ENCODE results near the gene POC1A.
A peak's percentile ranks its signal among the peaks of the same experiment; 100 is the strongest.

Gene POC1A

GRCh38 chr3:52154135-52155094 is at the start of gene POC1A:
Gene POC1A (minus strand): TSS chr3:52154423. CDS start chr3:52154372, 51 bp downstream.
- DNase-seq, result peak; percentile 88

- no peak for DNase-seq
Observed at GRCh38 chr3:52203701-52204100, 49.5 kb upstream of the POC1A start.

GRCh38 chr3:52202384-52203077 is 48.3 kb upstream of the POC1A start:
- DNase-seq, result no peak

- DNase-seq, result no peak
Observed at GRCh38 chr3:52200981-52201679, 46.9 kb upstream of the POC1A start.

- DNase-seq, result no peak
Observed at GRCh38 chr3:52198643-52199608, 44.7 kb upstream of the POC1A start.

- DNase-seq, result peak; percentile 98
Observed at GRCh38 chr3:52197842-52198625, 43.8 kb upstream of the POC1A start, which contains the start of gene ALAS1. Gene ALAS1 (plus strand): TSS chr3:52198160. CDS start chr3:52199242, 1,082 bp downstream.

- no peak for DNase-seq
Observed at GRCh38 chr3:52197499-52197841, 43.2 kb upstream of the POC1A start.

- DNase-seq, result no peak
Observed at GRCh38 chr3:52196977-52197376, 42.8 kb upstream of the POC1A start.

GRCh38 chr3:52195823-52196331 is 41.7 kb upstream of the POC1A start:
- no peak for DNase-seq

GRCh38 chr3:52195291-52195597 is 41.0 kb upstream of the POC1A start:
- DNase-seq, result no peak

GRCh38 chr3:52194485-52195290 is 40.5 kb upstream of the POC1A start:
- no peak for DNase-seq

- no peak for DNase-seq
Observed at GRCh38 chr3:52193065-52193464, 38.8 kb upstream of the POC1A start.

GRCh38 chr3:52191663-52192062 is 37.4 kb upstream of the POC1A start:
- DNase-seq, result no peak

- no peak for DNase-seq
Observed at GRCh38 chr3:52190294-52191074, 36.3 kb upstream of the POC1A start.

GRCh38 chr3:52188556-52188955 is 34.3 kb upstream of the POC1A start:
- DNase-seq, result no peak

- DNase-seq, result no peak
Observed at GRCh38 chr3:52186729-52187128, 32.5 kb upstream of the POC1A start.

- no peak for DNase-seq
Observed at GRCh38 chr3:52185837-52186236, 31.6 kb upstream of the POC1A start.

- DNase-seq, result no peak
Observed at GRCh38 chr3:52185311-52185710, 31.1 kb upstream of the POC1A start.

GRCh38 chr3:52184690-52185089 is 30.5 kb upstream of the POC1A start:
- DNase-seq, result no peak

Data from activated CD4-positive, CD25-positive, alpha-beta regulatory T cell treated with anti-CD3 and anti-CD28 coated beads, Interleukin-2, amount 50 U/mL, for 72 hours (primary cell).